ENCODE data around the gene MAPRE2.

The MAPRE2 gene

GRCh38 chr18:35132021-35132902 is 91.0 kb downstream of the MAPRE2 start:
- Histone ChIP-seq H3K4me2 (ENCODE audit: low read length) (no peak overlapping the region), H3K9me3 (ENCODE audit: insufficient read depth, low read length) (no peaks in the 10 kb centered on the region), H4K20me1 (ENCODE audit: insufficient read depth, low read length) (no peaks in the 10 kb centered on the region), H3K27ac (ENCODE audit: low read length) (no peak overlapping the region), H3K79me2 (ENCODE audit: low read length) (no peaks in the 10 kb centered on the region), H3K9ac (ENCODE audit: low read length) (no peak overlapping the region), H3K4me1 (ENCODE audit: low read length) (peaks cover 13% of the 10 kb centered on the region; the same call in 1 of the 2 replicates), H3K4me3 (ENCODE audit: low read length) (no peak overlapping the region), H3K27me3 (ENCODE audit: low read depth, low read length) (no peaks in the 10 kb centered on the region), H2AFZ (ENCODE audit: low read depth, low read length) (no peak overlapping the region), H3K36me3 (replicated peaks; ENCODE audit: low read depth, low read length) (peaks cover 89% of the 10 kb centered on the region)
- TF ChIP-seq EZH2phosphoT487 (IDR thresholded peaks at IDR 0.05; ENCODE audit: low read depth), result no peak
- no peak for TF ChIP-seq CTCF (IDR thresholded peaks at IDR 0.05; ENCODE audit: low read depth, low read length)

- H3K9ac ChIP-seq (ENCODE audit: low read length), result no peak overlapping the region
- peaks cover 13% of the 10 kb centered on the region; the same call in 1 of the 2 replicates for H3K4me1 ChIP-seq (ENCODE audit: low read length)
- no peaks in the 10 kb centered on the region for H3K9me3 ChIP-seq (ENCODE audit: insufficient read depth, low read length)
- H3K27ac ChIP-seq (ENCODE audit: low read length), result no peak overlapping the region
- no peak for TF ChIP-seq CTCF (IDR thresholded peaks at IDR 0.05; ENCODE audit: low read depth, low read length)
- no peak for TF ChIP-seq EZH2phosphoT487 (IDR thresholded peaks at IDR 0.05; ENCODE audit: low read depth)
- H3K27me3 ChIP-seq (ENCODE audit: low read depth, low read length), result no peaks in the 10 kb centered on the region
- no peaks in the 10 kb centered on the region for H4K20me1 ChIP-seq (ENCODE audit: insufficient read depth, low read length)
- H3K36me3 ChIP-seq (replicated peaks; ENCODE audit: low read depth, low read length), result peaks cover 84% of the 10 kb centered on the region
- no peaks in the 10 kb centered on the region for H3K79me2 ChIP-seq (ENCODE audit: low read length)
- H3K4me3 ChIP-seq (ENCODE audit: low read length), result no peak overlapping the region
- H2AFZ ChIP-seq (ENCODE audit: low read depth, low read length), result no peak overlapping the region
- H3K4me2 ChIP-seq (ENCODE audit: low read length), result no peak overlapping the region
Measured at GRCh38 chr18:35134190-35134730, 93.0 kb downstream of the MAPRE2 start.

- no peaks in the 10 kb centered on the region for H3K9me3 ChIP-seq (ENCODE audit: insufficient read depth, low read length)
- H3K4me3 ChIP-seq (ENCODE audit: low read length), result no peak overlapping the region
- peaks cover 8% of the 10 kb centered on the region; the same call in 1 of the 2 replicates for H3K4me1 ChIP-seq (ENCODE audit: low read length)
- H3K4me2 ChIP-seq (ENCODE audit: low read length), result no peak overlapping the region
- no peak for TF ChIP-seq CTCF (IDR thresholded peaks at IDR 0.05; ENCODE audit: low read depth, low read length)
- TF ChIP-seq EZH2phosphoT487 (IDR thresholded peaks at IDR 0.05; ENCODE audit: low read depth), result no peak
- H2AFZ ChIP-seq (ENCODE audit: low read depth, low read length), result no peak overlapping the region
- no peaks in the 10 kb centered on the region for H3K27me3 ChIP-seq (ENCODE audit: low read depth, low read length)
- H4K20me1 ChIP-seq (ENCODE audit: insufficient read depth, low read length), result no peaks in the 10 kb centered on the region
- no peak overlapping the region for H3K27ac ChIP-seq (ENCODE audit: low read length)
- H3K9ac ChIP-seq (ENCODE audit: low read length), result no peak overlapping the region
- H3K36me3 ChIP-seq (replicated peaks; ENCODE audit: low read depth, low read length), result peaks cover 84% of the 10 kb centered on the region
- H3K79me2 ChIP-seq (ENCODE audit: low read length), result no peaks in the 10 kb centered on the region
Measured at GRCh38 chr18:35134791-35135531, 93.7 kb downstream of the MAPRE2 start.

- Histone ChIP-seq H3K79me2 (ENCODE audit: low read length) (no peaks in the 10 kb centered on the region), H3K4me3 (ENCODE audit: low read length) (no peak overlapping the region), H4K20me1 (ENCODE audit: insufficient read depth, low read length) (no peaks in the 10 kb centered on the region), H3K9me3 (ENCODE audit: insufficient read depth, low read length) (no peaks in the 10 kb centered on the region), H3K9ac (ENCODE audit: low read length) (no peak overlapping the region), H3K27ac (ENCODE audit: low read length) (no peak overlapping the region), H3K36me3 (replicated peaks; ENCODE audit: low read depth, low read length) (peaks cover 92% of the 10 kb centered on the region), H3K27me3 (ENCODE audit: low read depth, low read length) (no peaks in the 10 kb centered on the region), H3K4me1 (ENCODE audit: low read length) (peaks cover 14% of the 10 kb centered on the region), H3K4me2 (ENCODE audit: low read length) (no peak overlapping the region), H2AFZ (ENCODE audit: low read depth, low read length) (no peak overlapping the region)
- TF ChIP-seq EZH2phosphoT487 (IDR thresholded peaks at IDR 0.05; ENCODE audit: low read depth) (no peak), CTCF (IDR thresholded peaks at IDR 0.05; ENCODE audit: low read depth, low read length) (no peak)
Measured at GRCh38 chr18:35136248-35136647, 95.0 kb downstream of the MAPRE2 start.
